Upper lobe of left lung (tissue), 6 donors: ENCODE measurements around the gene TRHDE. TPM values are rescaled to one million over a fixed set of nuclear protein-coding genes. Genes with fewer than 3 reads are reported as not detected.

Experiments used
- ATAC-seq, 2 donors: fragments of 200-7000 bp; cut with Tn5 transposase; one replicate each; pipeline ENCODE4 v1.9.1; 2022; ENCODE audit warnings: mild to moderate bottlenecking in 2 of 2, moderate library complexity in 2 of 2; ENCODE audit not compliant: low FRiP score in 2 of 2
- DNase-seq, 2 donors: peaks; one replicate each; pipeline ENCODE4 v3.0.0-alpha.2; 2019 to 2020
- H3K27ac ChIP-seq, 4 donors: fragments of 200-600 bp; sonication (generic); one replicate each; pipeline ENCODE4 v1.5.1; 2016 to 2019
- H3K27me3 ChIP-seq, 4 donors: fragments of 200-600 bp; sonication (generic); one replicate each; pipeline ENCODE4 v1.5.1; 2017 to 2019
- H3K36me3 ChIP-seq, 4 donors: fragments of 200-600 bp; sonication (generic); one replicate each; pipeline ENCODE4 v1.5.1; 2016 to 2019
- H3K4me1 ChIP-seq, 4 donors: fragments of 200-600 bp; sonication (generic); one replicate each; pipeline ENCODE4 v1.5.1; 2018 to 2019
- H3K4me3 ChIP-seq, 4 donors: fragments of 200-600 bp; sonication (generic); one replicate each; pipeline ENCODE4 v1.5.1; 2017 to 2019; ENCODE audit warnings: mild to moderate bottlenecking in 2 of 4, moderate library complexity in 1 of 4
- H3K9me3 ChIP-seq, 4 donors: fragments of 200-600 bp; sonication (generic); one replicate each; pipeline ENCODE4 v1.5.1; 2018 to 2019
- EP300 ChIP-seq, 4 donors: sonication (generic); formaldehyde crosslinking; IDR thresholded peaks; one replicate each; pipeline ENCODE4 v1.5.1; 2017; ENCODE audit warnings: antibody characterized with exemption in 4 of 4, control low read depth in 2 of 4
- POLR2A ChIP-seq, 4 donors: fragments of 450-650 bp; IDR thresholded peaks; one replicate each; pipeline ENCODE4 v1.5.1; 2016 to 2017; ENCODE audit warnings: antibody characterized with exemption in 4 of 4, mild to moderate bottlenecking in 2 of 4
- POLR2AphosphoS5 ChIP-seq, 2 donors: sonication (generic); formaldehyde crosslinking; IDR thresholded peaks; one replicate each; pipeline ENCODE4 v1.5.1; 2017; ENCODE audit warnings: antibody characterized with exemption in 2 of 2
- WGBS, 2 donors: methylation state at CpG; one replicate each; pipeline ENCODE4 v1.1.5; 2017 to 2018; 5-methylcytosine and 5-hydroxymethylcytosine counted together
- total RNA-seq, 6 donors: library from RNA; depleted of rRNA in 4 of 6; stranded (reverse); fragments of >200 nt in 4 of 6; gene quantifications; one replicate each; pipeline versions ENCODE4 v1.1.0 to v1.2.1, GENCODE V29; 2016 to 2021
- TF ChIP-seq, protein P1 (sequence below), 6 experiments: fragments of 450-650 bp in 4 of 6; fragments of 200-600 bp in 2 of 6; sonication (generic) in 2 of 6; IDR thresholded peaks; one replicate each; pipeline ENCODE4 v1.5.1; 2016 to 2019; ENCODE audit warnings: antibody characterized with exemption in 6 of 6
- donor health status: DM: no; HTN: no; CAD: no; lungs with moderate emphysema.
- donor health status: DM: no; HTN: yes; CAD: no; lungs with severe emphysema.

Gene TRHDE
- total RNA-seq, 6 donors from 2014 or later, result 2.9 to 21.0 (median 14.3) TPM

DNA sequence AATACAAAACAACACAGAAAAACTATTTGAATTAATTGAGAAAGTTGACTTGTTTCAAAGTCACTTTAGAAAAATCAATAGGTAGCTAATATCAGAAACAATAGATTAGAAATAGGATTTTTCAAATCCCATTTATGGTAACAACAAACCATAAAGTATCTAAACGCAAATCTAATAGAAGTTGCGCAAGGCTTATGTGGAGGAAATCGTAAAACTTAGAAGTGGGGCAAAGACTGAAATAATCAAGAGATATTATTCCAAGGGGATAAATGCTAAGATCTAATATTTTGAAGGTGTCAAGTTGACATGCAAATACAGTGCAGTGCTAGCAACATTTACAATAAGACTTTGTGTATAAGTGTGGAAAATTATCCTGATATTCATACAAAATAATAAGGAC, 87.2 kb downstream of the TRHDE start:
- TF ChIP-seq POLR2AphosphoS5 (IDR thresholded peaks at IDR 0.05) (no peak), EP300 (IDR thresholded peaks at IDR 0.05) (no peak), POLR2A (IDR thresholded peaks at IDR 0.05) (no peak)
- TF ChIP-seq, protein P1, sequence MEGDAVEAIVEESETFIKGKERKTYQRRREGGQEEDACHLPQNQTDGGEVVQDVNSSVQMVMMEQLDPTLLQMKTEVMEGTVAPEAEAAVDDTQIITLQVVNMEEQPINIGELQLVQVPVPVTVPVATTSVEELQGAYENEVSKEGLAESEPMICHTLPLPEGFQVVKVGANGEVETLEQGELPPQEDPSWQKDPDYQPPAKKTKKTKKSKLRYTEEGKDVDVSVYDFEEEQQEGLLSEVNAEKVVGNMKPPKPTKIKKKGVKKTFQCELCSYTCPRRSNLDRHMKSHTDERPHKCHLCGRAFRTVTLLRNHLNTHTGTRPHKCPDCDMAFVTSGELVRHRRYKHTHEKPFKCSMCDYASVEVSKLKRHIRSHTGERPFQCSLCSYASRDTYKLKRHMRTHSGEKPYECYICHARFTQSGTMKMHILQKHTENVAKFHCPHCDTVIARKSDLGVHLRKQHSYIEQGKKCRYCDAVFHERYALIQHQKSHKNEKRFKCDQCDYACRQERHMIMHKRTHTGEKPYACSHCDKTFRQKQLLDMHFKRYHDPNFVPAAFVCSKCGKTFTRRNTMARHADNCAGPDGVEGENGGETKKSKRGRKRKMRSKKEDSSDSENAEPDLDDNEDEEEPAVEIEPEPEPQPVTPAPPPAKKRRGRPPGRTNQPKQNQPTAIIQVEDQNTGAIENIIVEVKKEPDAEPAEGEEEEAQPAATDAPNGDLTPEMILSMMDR (IDR thresholded peaks at IDR 0.05), result no peak
- no peaks in the 10 kb centered on the region for H3K9me3 ChIP-seq
- ATAC-seq, result no peak
- H3K4me1 ChIP-seq, result no peaks in the 10 kb centered on the region
- no peaks in the 10 kb centered on the region for H3K36me3 ChIP-seq
- no peaks in the 10 kb centered on the region for H3K27me3 ChIP-seq
- H3K4me3 ChIP-seq, result no peak overlapping the region
- no peak overlapping the region for H3K27ac ChIP-seq
- WGBS, 2 donors, result 91 to 92% methylated on average over 3 of the region's 3 CpGs
- no peak for DNase-seq

DNA sequence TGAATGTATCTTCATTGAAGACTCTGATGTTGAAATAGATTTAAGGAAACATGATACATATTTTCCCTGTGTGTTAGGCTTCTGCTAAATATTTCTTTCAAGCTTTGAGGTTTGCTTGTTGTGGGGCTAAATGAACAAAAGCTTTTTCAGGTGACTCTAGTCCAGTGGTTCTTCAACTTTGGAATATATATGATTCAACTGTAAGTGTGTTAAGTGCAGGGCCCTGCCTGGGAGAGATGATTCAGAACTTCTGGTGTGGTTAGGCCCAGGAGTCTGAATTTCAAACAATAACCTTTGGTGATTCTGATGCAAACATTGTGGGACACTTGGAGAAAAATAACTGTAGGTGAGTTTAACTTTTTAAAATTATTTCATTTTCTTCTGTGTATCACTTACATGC, 93.0 kb downstream of the TRHDE start:
- TF ChIP-seq, protein P1 (IDR thresholded peaks at IDR 0.05), result no peak
- no peak overlapping the region for H3K27ac ChIP-seq
- H3K4me3 ChIP-seq, result no peak overlapping the region
- no peaks in the 10 kb centered on the region for H3K9me3 ChIP-seq
- no peaks in the 10 kb centered on the region for H3K36me3 ChIP-seq
- H3K4me1 ChIP-seq, result no peaks in the 10 kb centered on the region
- ATAC-seq (no peak), DNase-seq (no peak)
- H3K27me3 ChIP-seq, result no peaks in the 10 kb centered on the region

DNA sequence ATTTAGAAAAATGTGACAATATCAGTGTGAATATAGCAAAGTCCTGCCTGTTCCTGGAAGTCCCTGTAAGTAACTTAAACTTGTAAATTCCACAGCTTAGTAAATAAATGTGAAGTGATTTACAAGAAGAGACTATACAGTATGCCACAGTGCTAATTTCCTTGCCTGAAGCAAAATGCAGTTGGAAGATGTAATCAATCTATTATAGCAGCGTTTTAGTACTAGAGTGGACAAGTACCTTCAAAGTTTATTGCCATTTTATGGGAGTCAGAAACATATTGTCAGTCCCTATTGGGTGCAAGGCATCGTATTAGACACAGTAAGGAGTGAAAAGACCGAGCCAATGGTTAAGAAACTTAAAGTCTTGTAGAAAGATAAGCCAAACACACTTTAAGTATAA, 94.1 kb downstream of the TRHDE start:
- Histone ChIP-seq H3K36me3 (no peaks in the 10 kb centered on the region), H3K27ac (no peak overlapping the region), H3K27me3 (no peaks in the 10 kb centered on the region), H3K4me3 (no peak overlapping the region), H3K9me3 (no peaks in the 10 kb centered on the region), H3K4me1 (no peaks in the 10 kb centered on the region)
- DNase-seq (no peak), ATAC-seq (no peak)
- TF ChIP-seq POLR2AphosphoS5 (IDR thresholded peaks at IDR 0.05) (no peak), EP300 (IDR thresholded peaks at IDR 0.05) (no peak), POLR2A (IDR thresholded peaks at IDR 0.05) (no peak)
- TF ChIP-seq, protein P1 (IDR thresholded peaks at IDR 0.05), result no peak
- WGBS, 2 donors, result 66 to 70% methylated on average over 3 of the region's 3 CpGs

DNA sequence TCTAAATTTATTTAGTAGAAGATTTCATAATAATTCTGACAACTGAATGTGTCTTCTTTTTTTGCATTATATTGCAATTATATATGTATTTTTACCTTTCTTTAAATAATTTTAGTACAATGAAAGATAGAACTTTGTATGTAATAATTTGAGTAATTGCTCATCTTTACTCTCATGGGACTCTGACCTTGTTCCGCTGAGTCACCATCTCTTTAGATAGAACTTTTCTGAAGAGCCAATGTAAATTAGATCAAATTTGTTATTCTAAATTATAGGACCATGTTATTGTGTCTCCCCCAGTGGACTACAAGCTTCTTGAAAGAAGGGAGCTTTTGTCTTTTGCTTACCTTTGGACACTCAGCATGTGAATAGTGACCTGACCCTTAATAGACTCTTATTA, 96.1 kb downstream of the TRHDE start:
- WGBS, 2 donors, result 97 to 100% methylated on average over 1 of the region's 1 CpG
- Histone ChIP-seq H3K9me3 (no peaks in the 10 kb centered on the region), H3K27me3 (no peaks in the 10 kb centered on the region), H3K27ac (no peak overlapping the region), H3K36me3 (no peaks in the 10 kb centered on the region), H3K4me1 (no peaks in the 10 kb centered on the region), H3K4me3 (no peak overlapping the region)
- DNase-seq (no peak), ATAC-seq (no peak)
- TF ChIP-seq EP300 (IDR thresholded peaks at IDR 0.05) (no peak), POLR2A (IDR thresholded peaks at IDR 0.05) (no peak), POLR2AphosphoS5 (IDR thresholded peaks at IDR 0.05) (no peak)
- TF ChIP-seq, protein P1 (IDR thresholded peaks at IDR 0.05), result no peak

DNA sequence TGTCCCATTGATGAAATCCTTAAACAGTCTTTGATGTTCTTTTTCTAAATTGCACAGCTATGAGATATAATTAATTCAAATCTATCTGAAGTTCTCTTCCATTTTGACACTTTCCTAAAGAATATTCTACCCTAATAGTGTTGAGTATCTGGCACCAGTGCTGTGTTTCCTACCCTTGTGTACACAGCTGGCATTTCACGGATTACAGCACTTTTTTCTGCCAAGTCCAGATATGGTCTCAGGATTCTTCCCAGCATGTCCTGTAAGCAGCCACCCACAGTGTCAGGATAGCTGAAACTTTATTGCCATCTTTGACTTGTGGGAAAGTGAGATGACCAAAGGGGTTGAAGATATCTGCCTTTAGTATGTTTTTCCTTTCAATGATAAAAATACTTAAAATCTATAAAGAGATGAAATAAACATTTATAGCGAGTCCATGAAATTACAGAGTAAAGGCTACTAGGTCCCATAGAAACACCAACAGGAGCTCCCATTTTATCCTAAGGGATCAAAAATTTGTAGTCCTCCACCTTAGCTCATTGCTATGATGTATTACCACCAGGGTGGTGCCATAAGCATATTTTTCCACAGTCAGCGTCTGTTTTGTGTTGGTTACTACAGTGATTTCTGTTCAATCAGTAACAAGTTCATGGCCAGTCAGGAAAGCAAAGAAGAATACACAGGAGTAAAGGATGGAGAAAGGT, 96.7 kb downstream of the TRHDE start:
- ATAC-seq, result no peak
- Histone ChIP-seq H3K27ac (no peak overlapping the region), H3K36me3 (no peaks in the 10 kb centered on the region), H3K4me3 (no peak overlapping the region), H3K27me3 (no peaks in the 10 kb centered on the region), H3K4me1 (no peaks in the 10 kb centered on the region), H3K9me3 (no peaks in the 10 kb centered on the region)
- TF ChIP-seq EP300 (IDR thresholded peaks at IDR 0.05) (no peak), POLR2A (IDR thresholded peaks at IDR 0.05) (no peak), POLR2AphosphoS5 (IDR thresholded peaks at IDR 0.05) (no peak)
- TF ChIP-seq, protein P1 (IDR thresholded peaks at IDR 0.05), result no peak
- WGBS, 2 donors, result 63% methylated on average over 3 of the region's 3 CpGs
- DNase-seq, result no peak
